Skeletal muscle satellite cell (primary cell): ENCODE results near the gene RPP30.
"Not testable (repeated sequence)": the region's sequence is repeated elsewhere in the genome, so short reads cannot be mapped to it uniquely, and the experiment has no call there.

Experiments used
- H3K27me3 ChIP-seq: 2 replicates; pipeline ENCODE4 v1.7.0; 2013; ENCODE audit warnings: low read length; ENCODE audit not compliant: control insufficient read depth, insufficient read depth
- H3K36me3 ChIP-seq: 2 replicates; pipeline ENCODE4 v1.7.0; 2013; ENCODE audit warnings: mild to moderate bottlenecking, control low read depth, low read length; ENCODE audit not compliant: insufficient read depth
- H3K4me1 ChIP-seq: 2 replicates; pipeline ENCODE4 v1.7.0; 2013; ENCODE audit warnings: low read length; ENCODE audit not compliant: control insufficient read depth, insufficient read depth
- H3K4me2 ChIP-seq: 2 replicates; pipeline ENCODE4 v1.7.0; 2013; ENCODE audit warnings: mild to moderate bottlenecking, low read length
- H3K4me3 ChIP-seq: 2 replicates; pipeline ENCODE4 v1.7.0; 2013; ENCODE audit warnings: low read length
- H3K9ac ChIP-seq: 2 replicates; pipeline ENCODE4 v1.7.0; 2013; ENCODE audit warnings: mild to moderate bottlenecking, low read depth, low read length, moderate library complexity
- H3K9me3 ChIP-seq: replicated peaks from 2 replicates; pipeline ENCODE4 v1.7.0; 2013; ENCODE audit warnings: mild to moderate bottlenecking, control low read depth, low read length

RPP30 gene

GRCh38 chr10:90930971-90931871 is 59.4 kb downstream of the RPP30 start:
- H3K4me1 ChIP-seq, result peaks cover 54% of the 10 kb centered on the region
- H3K9ac ChIP-seq, result peak overlapping the region; percentile 86
- peak overlapping the region; percentile 70 for H3K4me2 ChIP-seq

GRCh38 chr10:90935581-90936275 is 64.0 kb downstream of the RPP30 start:
- Histone ChIP-seq H3K4me1 (peaks cover 39% of the 10 kb centered on the region), H3K9me3 (no peaks in the 10 kb centered on the region), H3K36me3 (no peaks in the 10 kb centered on the region), H3K4me3 (no peak overlapping the region), H3K9ac (peak overlapping the region; percentile 46), H3K4me2 (peak overlapping the region; percentile 24), H3K27me3 (no peaks in the 10 kb centered on the region)

More at GRCh38 chr10:90930971-90931871, 59.4 kb downstream of the RPP30 start:
- no peaks in the 10 kb centered on the region for H3K36me3 ChIP-seq
- H3K27me3 ChIP-seq, result no peaks in the 10 kb centered on the region
- peak overlapping the region; percentile 11 for H3K4me3 ChIP-seq
- no peaks in the 10 kb centered on the region for H3K9me3 ChIP-seq

GRCh38 chr10:90936276-90936659 is 64.5 kb downstream of the RPP30 start:
- no peaks in the 10 kb centered on the region for H3K27me3 ChIP-seq
- no peak overlapping the region for H3K4me3 ChIP-seq
- no peaks in the 10 kb centered on the region for H3K9me3 ChIP-seq
- H3K4me1 ChIP-seq, result peaks cover 33% of the 10 kb centered on the region
- no peaks in the 10 kb centered on the region for H3K36me3 ChIP-seq
- peak overlapping the region; percentile 46 for H3K9ac ChIP-seq
- no peak overlapping the region for H3K4me2 ChIP-seq

GRCh38 chr10:90937645-90938258 is 66.0 kb downstream of the RPP30 start:
- Histone ChIP-seq H3K4me1 (peaks cover 21% of the 10 kb centered on the region), H3K9me3 (no peaks in the 10 kb centered on the region), H3K27me3 (no peaks in the 10 kb centered on the region), H3K4me3 (no peak overlapping the region), H3K36me3 (no peaks in the 10 kb centered on the region), H3K9ac (no peak overlapping the region), H3K4me2 (no peak overlapping the region)

GRCh38 chr10:90939116-90939515 is 67.3 kb downstream of the RPP30 start:
- no peaks in the 10 kb centered on the region for H3K27me3 ChIP-seq
- no peak overlapping the region for H3K4me2 ChIP-seq
- no peaks in the 10 kb centered on the region for H3K36me3 ChIP-seq
- H3K4me3 ChIP-seq, result no peak overlapping the region
- peaks cover 21% of the 10 kb centered on the region for H3K4me1 ChIP-seq
- H3K9me3 ChIP-seq, result no peaks in the 10 kb centered on the region
- H3K9ac ChIP-seq, result no peak overlapping the region

- H3K4me3 ChIP-seq, result no peak overlapping the region
- H3K36me3 ChIP-seq, result no peaks in the 10 kb centered on the region
- H3K27me3 ChIP-seq, result no peaks in the 10 kb centered on the region
- H3K9ac ChIP-seq, result no peak overlapping the region
- H3K4me1 ChIP-seq, result peaks cover 21% of the 10 kb centered on the region
- no peak overlapping the region for H3K4me2 ChIP-seq
- no peaks in the 10 kb centered on the region for H3K9me3 ChIP-seq
These were observed 67.9 kb downstream of the RPP30 start for GRCh38 chr10:90939648-90940047.

- not testable (repeated sequence) for H3K4me2 ChIP-seq, H3K27me3 ChIP-seq, H3K36me3 ChIP-seq, H3K9me3 ChIP-seq, H3K9ac ChIP-seq, H3K4me3 ChIP-seq, H3K4me1 ChIP-seq
These were observed 71.2 kb downstream of the RPP30 start for GRCh38 chr10:90942980-90943379.

- no peak overlapping the region for H3K4me2 ChIP-seq
- H3K27me3 ChIP-seq, result no peaks in the 10 kb centered on the region
- no peak overlapping the region for H3K9ac ChIP-seq
- H3K4me1 ChIP-seq, result peaks cover 7% of the 10 kb centered on the region
- no peaks in the 10 kb centered on the region for H3K36me3 ChIP-seq
- no peak overlapping the region for H3K4me3 ChIP-seq
- no peaks in the 10 kb centered on the region for H3K9me3 ChIP-seq
These were observed 73.0 kb downstream of the RPP30 start for GRCh38 chr10:90944749-90945148.

- no peak overlapping the region for H3K4me3 ChIP-seq
- no peaks in the 10 kb centered on the region for H3K9me3 ChIP-seq
- no peak overlapping the region for H3K9ac ChIP-seq
- H3K4me2 ChIP-seq, result no peak overlapping the region
- peaks cover 7% of the 10 kb centered on the region for H3K4me1 ChIP-seq
- no peaks in the 10 kb centered on the region for H3K36me3 ChIP-seq
- H3K27me3 ChIP-seq, result no peaks in the 10 kb centered on the region
These were observed 73.8 kb downstream of the RPP30 start for GRCh38 chr10:90945491-90946070.

GRCh38 chr10:90947030-90947960 is 75.5 kb downstream of the RPP30 start:
- Histone ChIP-seq H3K9ac (no peak overlapping the region), H3K4me1 (peaks cover 7% of the 10 kb centered on the region), H3K4me2 (no peak overlapping the region), H3K27me3 (no peaks in the 10 kb centered on the region), H3K9me3 (no peaks in the 10 kb centered on the region), H3K36me3 (no peaks in the 10 kb centered on the region), H3K4me3 (no peak overlapping the region)
